Gastroesophageal sphincter (tissue), 3 donors: ENCODE measurements around the gene SLC2A2.

Source experiments
- POLR2AphosphoS5 ChIP-seq: sonication (generic); formaldehyde crosslinking; IDR thresholded peaks from one replicate; pipeline ENCODE4 v1.6.1; 2017; ENCODE audit warnings: antibody characterized with exemption
- TF ChIP-seq, protein P1 (sequence below), 4 experiments: fragments of 200-600 bp in 2 of 4; fragments of 450-650 bp in 2 of 4; sonication (generic) in 1 of 4; IDR thresholded peaks; one replicate each; pipeline ENCODE4 v1.5.1; 2017 to 2019; ENCODE audit warnings: antibody characterized with exemption in 4 of 4, mild to moderate bottlenecking in 2 of 4, moderate library complexity in 2 of 4

DNA sequence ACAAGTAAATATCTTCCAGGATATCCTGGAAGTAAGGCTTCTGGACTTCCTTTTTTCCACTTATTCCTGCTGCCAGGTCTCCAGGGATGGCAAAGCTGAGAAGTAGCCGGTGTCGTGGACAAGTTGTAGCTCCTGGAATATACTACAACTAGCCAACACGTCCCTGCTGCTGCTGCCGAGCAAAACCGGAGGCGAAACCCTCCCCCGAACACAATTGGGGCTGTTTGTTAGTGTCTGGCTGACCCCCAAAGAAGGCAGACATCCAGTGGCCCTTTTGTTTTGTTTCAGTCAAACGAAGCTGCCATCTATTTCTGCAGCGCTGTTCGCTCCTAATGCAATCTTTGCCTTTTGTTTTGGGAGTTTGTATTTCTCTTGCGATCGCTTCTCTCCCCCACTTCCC is 72.8 kb downstream of the SLC2A2 start:
- TF ChIP-seq, protein P1, sequence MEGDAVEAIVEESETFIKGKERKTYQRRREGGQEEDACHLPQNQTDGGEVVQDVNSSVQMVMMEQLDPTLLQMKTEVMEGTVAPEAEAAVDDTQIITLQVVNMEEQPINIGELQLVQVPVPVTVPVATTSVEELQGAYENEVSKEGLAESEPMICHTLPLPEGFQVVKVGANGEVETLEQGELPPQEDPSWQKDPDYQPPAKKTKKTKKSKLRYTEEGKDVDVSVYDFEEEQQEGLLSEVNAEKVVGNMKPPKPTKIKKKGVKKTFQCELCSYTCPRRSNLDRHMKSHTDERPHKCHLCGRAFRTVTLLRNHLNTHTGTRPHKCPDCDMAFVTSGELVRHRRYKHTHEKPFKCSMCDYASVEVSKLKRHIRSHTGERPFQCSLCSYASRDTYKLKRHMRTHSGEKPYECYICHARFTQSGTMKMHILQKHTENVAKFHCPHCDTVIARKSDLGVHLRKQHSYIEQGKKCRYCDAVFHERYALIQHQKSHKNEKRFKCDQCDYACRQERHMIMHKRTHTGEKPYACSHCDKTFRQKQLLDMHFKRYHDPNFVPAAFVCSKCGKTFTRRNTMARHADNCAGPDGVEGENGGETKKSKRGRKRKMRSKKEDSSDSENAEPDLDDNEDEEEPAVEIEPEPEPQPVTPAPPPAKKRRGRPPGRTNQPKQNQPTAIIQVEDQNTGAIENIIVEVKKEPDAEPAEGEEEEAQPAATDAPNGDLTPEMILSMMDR (IDR thresholded peaks at IDR 0.05) = no peak
- no peak for TF ChIP-seq POLR2AphosphoS5
